ENCODE measurements around the gene ODF2. TPM values are rescaled to one million over a fixed set of nuclear protein-coding genes. Genes with fewer than 3 reads are reported as not detected.

The ODF2 gene
- total and polyA plus RNA-seq, 10 of the 15 experiments (the other 5 are each of a cell fraction or from before 2014, with no cell fraction given) = 8.7 to 65.1 (median 38.5) TPM

DNA sequence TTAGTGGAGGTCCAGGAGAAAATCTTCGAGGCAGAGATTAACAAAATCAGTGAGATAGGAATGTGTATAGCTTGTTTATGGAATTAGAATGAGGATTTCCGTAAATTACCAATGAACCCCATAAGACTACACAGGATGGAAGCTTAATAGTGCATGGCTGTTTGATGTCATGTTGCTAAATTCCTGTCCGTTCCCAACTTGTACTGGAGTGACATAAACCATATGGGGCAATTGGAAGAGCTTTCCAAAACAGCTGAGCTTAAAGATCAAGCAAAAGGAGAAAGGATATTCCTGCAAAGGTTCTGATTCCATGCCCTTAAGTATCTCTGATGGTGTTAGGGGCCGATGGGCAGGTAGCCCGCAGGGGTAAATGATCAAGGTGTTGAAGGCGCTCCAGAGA, 66.2 kb downstream of the ODF2 start (continued):
- TF ChIP-seq, protein P1, sequence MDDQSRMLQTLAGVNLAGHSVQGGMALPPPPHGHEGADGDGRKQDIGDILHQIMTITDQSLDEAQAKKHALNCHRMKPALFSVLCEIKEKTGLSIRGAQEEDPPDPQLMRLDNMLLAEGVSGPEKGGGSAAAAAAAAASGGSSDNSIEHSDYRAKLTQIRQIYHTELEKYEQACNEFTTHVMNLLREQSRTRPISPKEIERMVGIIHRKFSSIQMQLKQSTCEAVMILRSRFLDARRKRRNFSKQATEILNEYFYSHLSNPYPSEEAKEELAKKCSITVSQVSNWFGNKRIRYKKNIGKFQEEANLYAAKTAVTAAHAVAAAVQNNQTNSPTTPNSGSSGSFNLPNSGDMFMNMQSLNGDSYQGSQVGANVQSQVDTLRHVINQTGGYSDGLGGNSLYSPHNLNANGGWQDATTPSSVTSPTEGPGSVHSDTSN (IDR thresholded peaks at IDR 0.05; ENCODE audit: insufficient replicate concordance, low read depth, low read length) = no peak
- TF ChIP-seq, protein P2, sequence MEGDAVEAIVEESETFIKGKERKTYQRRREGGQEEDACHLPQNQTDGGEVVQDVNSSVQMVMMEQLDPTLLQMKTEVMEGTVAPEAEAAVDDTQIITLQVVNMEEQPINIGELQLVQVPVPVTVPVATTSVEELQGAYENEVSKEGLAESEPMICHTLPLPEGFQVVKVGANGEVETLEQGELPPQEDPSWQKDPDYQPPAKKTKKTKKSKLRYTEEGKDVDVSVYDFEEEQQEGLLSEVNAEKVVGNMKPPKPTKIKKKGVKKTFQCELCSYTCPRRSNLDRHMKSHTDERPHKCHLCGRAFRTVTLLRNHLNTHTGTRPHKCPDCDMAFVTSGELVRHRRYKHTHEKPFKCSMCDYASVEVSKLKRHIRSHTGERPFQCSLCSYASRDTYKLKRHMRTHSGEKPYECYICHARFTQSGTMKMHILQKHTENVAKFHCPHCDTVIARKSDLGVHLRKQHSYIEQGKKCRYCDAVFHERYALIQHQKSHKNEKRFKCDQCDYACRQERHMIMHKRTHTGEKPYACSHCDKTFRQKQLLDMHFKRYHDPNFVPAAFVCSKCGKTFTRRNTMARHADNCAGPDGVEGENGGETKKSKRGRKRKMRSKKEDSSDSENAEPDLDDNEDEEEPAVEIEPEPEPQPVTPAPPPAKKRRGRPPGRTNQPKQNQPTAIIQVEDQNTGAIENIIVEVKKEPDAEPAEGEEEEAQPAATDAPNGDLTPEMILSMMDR (IDR thresholded peaks at IDR 0.05 in 2 of 3, conservative IDR thresholded peaks at IDR 0.05 in 1 of 3; ENCODE audit: control insufficient read depth in 2 of 3, extremely low read depth in 1 of 3, insufficient read depth in 1 of 3, low read depth in 3 of 3, low read length in 3 of 3) = no peak
- TF ChIP-seq YBX1 (IDR thresholded peaks at IDR 0.05) (no peak), CHD1 (IDR thresholded peaks at IDR 0.05; ENCODE audit: low read depth, low read length) (no peak), ESRRA (IDR thresholded peaks at IDR 0.05; ENCODE audit: low read length) (no peak), CHD4 (IDR thresholded peaks at IDR 0.05) (no peak), TAF1 (IDR thresholded peaks at IDR 0.05; ENCODE audit: borderline replicate concordance, low read depth, low read length) (no peak), NR2C1 (IDR thresholded peaks at IDR 0.05) (no peak)
- TF ChIP-seq, protein P3, sequence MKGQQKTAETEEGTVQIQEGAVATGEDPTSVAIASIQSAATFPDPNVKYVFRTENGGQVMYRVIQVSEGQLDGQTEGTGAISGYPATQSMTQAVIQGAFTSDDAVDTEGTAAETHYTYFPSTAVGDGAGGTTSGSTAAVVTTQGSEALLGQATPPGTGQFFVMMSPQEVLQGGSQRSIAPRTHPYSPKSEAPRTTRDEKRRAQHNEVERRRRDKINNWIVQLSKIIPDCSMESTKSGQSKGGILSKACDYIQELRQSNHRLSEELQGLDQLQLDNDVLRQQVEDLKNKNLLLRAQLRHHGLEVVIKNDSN (IDR thresholded peaks at IDR 0.05; ENCODE audit: borderline replicate concordance, extremely low read length, insufficient read depth, low read depth, low read length) = no peak
- TF ChIP-seq, protein P4, sequence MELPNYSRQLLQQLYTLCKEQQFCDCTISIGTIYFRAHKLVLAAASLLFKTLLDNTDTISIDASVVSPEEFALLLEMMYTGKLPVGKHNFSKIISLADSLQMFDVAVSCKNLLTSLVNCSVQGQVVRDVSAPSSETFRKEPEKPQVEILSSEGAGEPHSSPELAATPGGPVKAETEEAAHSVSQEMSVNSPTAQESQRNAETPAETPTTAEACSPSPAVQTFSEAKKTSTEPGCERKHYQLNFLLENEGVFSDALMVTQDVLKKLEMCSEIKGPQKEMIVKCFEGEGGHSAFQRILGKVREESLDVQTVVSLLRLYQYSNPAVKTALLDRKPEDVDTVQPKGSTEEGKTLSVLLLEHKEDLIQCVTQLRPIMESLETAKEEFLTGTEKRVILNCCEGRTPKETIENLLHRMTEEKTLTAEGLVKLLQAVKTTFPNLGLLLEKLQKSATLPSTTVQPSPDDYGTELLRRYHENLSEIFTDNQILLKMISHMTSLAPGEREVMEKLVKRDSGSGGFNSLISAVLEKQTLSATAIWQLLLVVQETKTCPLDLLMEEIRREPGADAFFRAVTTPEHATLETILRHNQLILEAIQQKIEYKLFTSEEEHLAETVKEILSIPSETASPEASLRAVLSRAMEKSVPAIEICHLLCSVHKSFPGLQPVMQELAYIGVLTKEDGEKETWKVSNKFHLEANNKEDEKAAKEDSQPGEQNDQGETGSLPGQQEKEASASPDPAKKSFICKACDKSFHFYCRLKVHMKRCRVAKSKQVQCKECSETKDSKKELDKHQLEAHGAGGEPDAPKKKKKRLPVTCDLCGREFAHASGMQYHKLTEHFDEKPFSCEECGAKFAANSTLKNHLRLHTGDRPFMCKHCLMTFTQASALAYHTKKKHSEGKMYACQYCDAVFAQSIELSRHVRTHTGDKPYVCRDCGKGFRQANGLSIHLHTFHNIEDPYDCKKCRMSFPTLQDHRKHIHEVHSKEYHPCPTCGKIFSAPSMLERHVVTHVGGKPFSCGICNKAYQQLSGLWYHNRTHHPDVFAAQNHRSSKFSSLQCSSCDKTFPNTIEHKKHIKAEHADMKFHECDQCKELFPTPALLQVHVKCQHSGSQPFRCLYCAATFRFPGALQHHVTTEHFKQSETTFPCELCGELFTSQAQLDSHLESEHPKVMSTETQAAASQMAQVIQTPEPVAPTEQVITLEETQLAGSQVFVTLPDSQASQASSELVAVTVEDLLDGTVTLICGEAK (IDR thresholded peaks at IDR 0.05; ENCODE audit: borderline replicate concordance) = no peak
